Activated CD4-positive, alpha-beta T cell treated with anti-CD3 and anti-CD28 coated beads, Interleukin-2, Interleukin-4, amounts not matched to agents 100 ng/mL and 50 ng/mL, durations not matched to agents 16 hours and 8 hours (primary cell): ENCODE measurements around the gene PLK2.

ENCODE experiments used
- DNase-seq: peaks from one replicate; pipeline ENCODE4 v3.0.0-alpha.2; 2020; ENCODE audit warnings: low spot score

Gene PLK2

GRCh38 chr5:58477760-58478376 is 18.0 kb upstream of the PLK2 start:
- no peak for DNase-seq

- DNase-seq: no peak
These were observed 15.5 kb upstream of the PLK2 start for GRCh38 chr5:58475404-58475803.

DNA sequence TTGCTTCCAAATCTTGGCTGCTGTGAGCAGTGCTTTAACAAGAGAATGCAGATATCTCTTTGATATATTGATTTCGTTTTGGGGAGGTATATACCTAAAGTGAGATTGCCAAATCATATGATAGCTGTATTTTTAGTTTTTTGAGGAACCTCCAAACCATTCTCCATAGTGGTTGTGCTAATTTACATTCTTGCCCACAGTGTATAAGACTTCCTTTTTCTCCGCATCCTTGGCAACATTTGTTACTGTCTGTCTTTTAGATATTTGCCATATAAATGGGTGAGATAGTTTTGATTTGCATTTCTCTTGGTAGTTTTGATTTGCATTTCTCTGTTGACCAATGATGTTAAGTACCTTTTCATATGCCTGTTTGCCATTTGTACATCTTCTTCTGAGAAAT is 10.0 kb upstream of the PLK2 start:
- DNase-seq: no peak

DNA sequence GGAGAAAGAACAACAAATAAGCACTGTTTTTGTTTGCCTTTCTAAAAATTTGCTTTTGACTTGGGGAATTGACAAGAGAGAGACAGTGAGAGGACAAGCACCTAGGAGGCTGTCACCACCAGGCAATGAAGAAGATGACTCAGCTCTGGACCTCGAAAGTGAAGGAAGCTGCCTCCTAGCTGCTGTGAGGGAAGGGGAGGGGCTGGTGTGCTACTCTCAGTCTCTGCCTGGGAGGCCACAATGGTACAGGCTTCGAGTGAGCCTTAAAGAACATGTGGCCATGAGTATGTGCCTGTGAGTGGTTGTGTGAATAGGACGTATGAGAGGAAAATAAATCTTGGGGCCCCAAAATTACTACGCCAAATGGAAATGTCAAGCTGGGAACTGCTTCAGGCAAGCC is 7.1 kb upstream of the PLK2 start:
- peak; percentile 25 for DNase-seq

DNA sequence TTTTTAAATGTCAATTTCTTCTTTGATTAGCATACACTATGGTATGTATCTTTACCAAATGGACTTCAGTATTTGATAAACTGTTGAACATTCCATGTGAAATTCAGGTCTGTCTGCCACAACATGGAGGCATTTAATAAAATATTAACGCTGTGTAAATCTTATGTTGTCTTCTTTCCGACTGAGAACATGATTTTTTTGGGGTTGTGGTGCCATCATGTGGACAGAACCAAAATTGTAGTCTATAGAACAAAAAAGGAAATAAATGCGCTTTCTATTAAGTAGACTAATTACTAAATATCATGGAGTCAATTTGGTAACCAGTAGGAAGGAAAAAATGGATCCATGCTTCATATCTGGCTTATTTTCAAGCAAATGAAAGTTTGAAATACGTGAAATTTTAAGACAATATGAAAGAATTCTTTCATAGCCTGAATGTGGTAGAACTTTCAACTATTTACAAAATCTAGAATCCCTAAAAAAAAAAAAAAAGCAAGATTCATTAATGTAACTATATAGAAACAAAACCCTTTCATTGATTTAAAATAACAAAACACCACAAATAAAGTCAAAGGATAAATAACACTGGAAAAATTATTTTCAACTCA is 2.8 kb upstream of the PLK2 start:
- peak; percentile 48 for DNase-seq

GRCh38 chr5:58462154-58462553 is 2.3 kb upstream of the PLK2 start:
- no peak for DNase-seq

DNA sequence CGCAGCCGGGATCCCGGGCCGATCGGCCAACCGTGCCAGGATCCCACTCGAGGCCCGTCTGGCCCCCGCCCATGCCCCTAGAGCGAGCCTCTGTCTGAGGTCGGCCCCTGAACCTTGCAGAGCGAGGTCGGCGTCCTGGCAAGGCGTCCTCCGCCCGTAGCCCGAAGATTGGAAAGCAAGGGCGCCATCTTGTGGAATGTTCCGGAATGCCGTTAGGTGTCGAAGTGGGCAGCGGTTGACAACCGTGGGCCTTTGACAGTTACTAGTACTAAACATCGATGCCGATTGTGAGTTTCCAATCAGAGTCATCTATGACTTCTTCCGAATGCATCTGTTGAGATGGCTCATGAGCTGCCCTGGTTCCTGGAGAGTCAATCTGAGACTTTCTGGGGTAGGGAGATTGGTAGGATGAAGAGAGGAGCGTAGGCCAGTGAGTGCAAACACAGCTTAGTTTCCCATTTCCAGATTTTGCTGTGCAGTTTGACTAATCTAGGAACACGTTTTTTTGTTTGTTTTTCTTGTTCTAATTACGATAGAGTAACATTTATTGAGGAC is 923 bp upstream of the PLK2 start:
- peak; percentile 87 for DNase-seq

DNA sequence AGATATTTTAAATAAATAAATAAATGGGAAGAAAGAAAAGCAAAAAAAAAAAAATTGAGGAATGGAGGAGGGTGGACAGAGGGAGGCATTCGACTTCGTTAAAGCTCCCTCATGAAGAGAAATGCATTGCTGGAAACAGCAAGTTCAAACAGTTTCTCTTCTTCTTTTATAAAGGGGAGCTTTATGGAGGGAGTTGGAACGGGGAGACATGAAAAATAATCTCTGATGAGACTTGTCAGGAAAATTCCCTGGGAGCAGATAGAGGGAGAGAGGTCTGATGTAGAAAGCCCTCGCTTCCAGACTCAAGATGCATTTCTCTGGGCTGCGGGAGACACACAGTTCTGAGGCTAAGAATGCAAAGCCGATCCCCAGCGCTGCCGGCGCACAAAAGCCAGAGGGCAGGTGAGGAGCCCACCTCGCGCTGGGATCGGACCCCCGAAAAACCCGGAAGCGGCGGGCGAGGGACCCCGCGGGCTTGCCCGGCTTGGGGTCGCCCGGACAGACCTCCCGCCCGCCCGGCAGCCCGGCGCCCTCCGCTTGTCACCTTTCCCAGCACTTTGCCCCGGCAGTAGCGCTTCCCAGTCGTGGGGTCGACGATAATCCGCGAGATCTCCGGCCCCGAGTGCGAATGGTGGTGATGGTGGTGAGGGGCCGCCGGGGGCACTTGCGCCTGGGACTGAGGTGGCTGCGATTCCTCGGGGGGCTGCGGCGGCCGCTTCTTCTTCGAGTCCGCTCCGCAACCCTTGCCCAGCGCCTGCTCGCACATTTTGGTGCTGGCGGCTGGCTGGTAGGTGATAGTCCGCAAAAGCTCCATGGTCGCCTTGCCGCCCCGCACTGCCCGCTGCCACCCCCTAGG is 512 bp downstream of the PLK2 start:
- DNase-seq: no peak

DNA sequence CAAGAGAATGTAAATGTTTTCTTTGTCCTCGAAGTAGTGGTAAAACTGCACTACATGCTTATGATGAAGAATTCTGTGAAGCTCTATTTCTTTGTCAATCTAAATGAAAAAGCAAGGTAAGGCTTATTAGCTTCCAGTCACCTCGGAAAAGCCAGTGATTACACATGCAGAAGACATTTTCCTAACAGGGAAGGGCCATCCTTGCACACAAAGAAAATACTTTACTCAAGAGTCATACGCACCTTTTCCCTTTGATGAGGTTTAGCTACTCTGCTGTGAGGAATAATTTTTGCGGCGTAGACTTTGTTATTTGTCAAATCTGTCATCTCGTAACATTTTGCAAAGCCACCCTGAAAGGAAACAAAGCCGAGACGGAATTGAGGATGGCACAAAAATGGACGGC is 1.1 kb downstream of the PLK2 start:
- no peak for DNase-seq

GRCh38 chr5:58458141-58458742 is 1.6 kb downstream of the PLK2 start:
- no peak for DNase-seq

GRCh38 chr5:58457050-58457449 is 2.8 kb downstream of the PLK2 start:
- no peak for DNase-seq

DNA sequence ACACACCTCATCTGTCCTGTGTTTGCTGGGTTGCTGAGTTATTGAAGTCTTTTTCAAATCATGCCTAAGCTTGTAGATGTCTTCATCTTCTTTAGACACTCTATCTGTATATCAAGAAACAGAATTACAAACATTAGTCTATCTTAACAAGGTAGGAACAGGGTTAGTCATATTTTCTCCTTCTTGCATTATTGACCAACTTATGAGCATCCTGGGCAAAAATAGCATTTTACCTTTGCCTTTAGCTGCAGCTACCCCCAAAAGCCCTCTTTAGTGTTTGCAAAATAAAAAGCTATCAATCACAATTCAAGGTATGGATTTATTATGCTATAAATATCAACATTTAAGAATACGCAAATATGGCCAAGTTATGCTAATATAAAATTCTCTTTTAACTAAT is 3.4 kb downstream of the PLK2 start:
- DNase-seq: no peak

GRCh38 chr5:58456026-58456425 is 3.9 kb downstream of the PLK2 start:
- no peak for DNase-seq

GRCh38 chr5:58455480-58455879 is 4.4 kb downstream of the PLK2 start:
- DNase-seq: no peak

- no peak for DNase-seq
These were observed 4.8 kb downstream of the PLK2 start for GRCh38 chr5:58455066-58455465.

DNA sequence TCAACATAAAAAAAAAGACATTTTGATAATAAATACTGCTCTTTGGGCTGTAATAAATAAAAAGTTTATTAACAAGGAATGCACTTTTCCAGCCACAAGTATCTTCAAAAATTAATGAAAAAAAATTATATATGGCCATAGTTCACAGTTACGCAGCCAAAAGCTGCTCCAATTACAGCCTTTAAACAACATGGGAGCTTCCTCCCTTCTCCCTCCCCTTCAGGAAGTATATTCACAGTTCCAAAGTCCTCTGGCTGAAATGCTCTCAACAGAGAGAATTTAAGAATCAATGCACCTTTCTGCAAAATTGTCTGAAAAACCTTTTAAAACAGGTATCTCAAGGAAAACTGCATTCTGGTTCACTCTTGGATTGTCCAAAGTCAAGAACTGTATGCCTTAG is 5.9 kb downstream of the PLK2 start:
- DNase-seq: no peak

DNA sequence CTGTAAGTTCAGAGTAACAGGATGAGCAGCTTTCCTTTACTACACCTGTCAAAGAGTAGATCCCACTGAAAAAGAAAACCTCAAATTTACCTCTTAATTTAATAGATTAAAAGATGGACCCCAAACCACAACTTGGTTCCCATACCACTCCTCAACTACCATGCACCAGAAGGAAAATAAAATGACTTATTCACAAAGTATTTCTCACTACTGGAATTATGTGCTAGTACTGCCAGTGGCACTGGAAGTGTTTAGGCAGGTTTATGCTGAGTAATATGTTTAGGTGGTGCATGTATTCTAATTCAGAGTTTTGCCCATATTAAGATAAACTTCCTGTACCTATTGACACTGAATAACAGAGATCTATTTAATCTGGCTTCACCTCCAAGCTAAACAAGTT is 6.6 kb downstream of the PLK2 start:
- DNase-seq: no peak

GRCh38 chr5:58452566-58453258 is 7.2 kb downstream of the PLK2 start:
- no peak for DNase-seq

GRCh38 chr5:58451732-58452565 is 7.9 kb downstream of the PLK2 start:
- DNase-seq: no peak

- DNase-seq: no peak
These were observed 8.9 kb downstream of the PLK2 start for GRCh38 chr5:58450811-58451629.
